GM19324 (cell line): ENCODE results near the gene UBE2G1.
A peak's percentile ranks its signal among the peaks of the same experiment; 100 is the strongest.

Experiments used
- ATAC-seq: cut with Tn5 transposase; IDR thresholded peaks from one replicate; pipeline ENCODE4 v1.9.1; 2021; ENCODE audit warnings: mild to moderate bottlenecking, moderate library complexity; ENCODE audit not compliant: unreplicated experiment, low FRiP score

UBE2G1 gene

GRCh38 chr17:4309897-4310296 lies 56.6 kb downstream of the UBE2G1 start:
- ATAC-seq, result no peak

- ATAC-seq, result no peak
Observed at GRCh38 chr17:4307179-4307930, 59.1 kb downstream of the UBE2G1 start.

- no peak for ATAC-seq
Observed at GRCh38 chr17:4305224-4305623, 61.3 kb downstream of the UBE2G1 start.

GRCh38 chr17:4304417-4305027 lies 62.0 kb downstream of the UBE2G1 start:
- ATAC-seq, result no peak

- ATAC-seq, result no peak
Observed at GRCh38 chr17:4301066-4301465, 65.4 kb downstream of the UBE2G1 start.

GRCh38 chr17:4297351-4297750 lies 69.1 kb downstream of the UBE2G1 start:
- ATAC-seq, result no peak

- ATAC-seq, result no peak
Observed at GRCh38 chr17:4295686-4296085, 70.8 kb downstream of the UBE2G1 start.

GRCh38 chr17:4293572-4293971 lies 72.9 kb downstream of the UBE2G1 start:
- no peak for ATAC-seq

GRCh38 chr17:4287710-4288109 lies 78.8 kb downstream of the UBE2G1 start:
- ATAC-seq, result no peak

GRCh38 chr17:4276514-4276913 lies 90.0 kb downstream of the UBE2G1 start:
- no peak for ATAC-seq

GRCh38 chr17:4272972-4273368 lies 93.5 kb downstream of the UBE2G1 start:
- no peak for ATAC-seq

GRCh38 chr17:4272213-4272971 lies 94.1 kb downstream of the UBE2G1 start:
- no peak for ATAC-seq

- ATAC-seq, result no peak
Observed at GRCh38 chr17:4270736-4271135, 95.7 kb downstream of the UBE2G1 start.

- no peak for ATAC-seq
Observed at GRCh38 chr17:4269915-4270314, 96.6 kb downstream of the UBE2G1 start.

- no peak for ATAC-seq
Observed at GRCh38 chr17:4267402-4267801, 99.1 kb downstream of the UBE2G1 start.

- ATAC-seq, result no peak
Observed at GRCh38 chr17:4266550-4266949, 99.9 kb downstream of the UBE2G1 start.

GRCh38 chr17:4263282-4264215 lies 102.9 kb downstream of the UBE2G1 start, which contains the start of gene ANKFY1:
ANKFY1 (minus strand) TSS chr17:4263979; CDS start chr17:4263941, 38 bp downstream.
- ATAC-seq, result peak; percentile 86

- no peak for ATAC-seq
Observed at GRCh38 chr17:4262703-4263102, 103.8 kb downstream of the UBE2G1 start.

GRCh38 chr17:4261452-4261851 lies 105.0 kb downstream of the UBE2G1 start:
- ATAC-seq, result no peak

- ATAC-seq, result no peak
Observed at GRCh38 chr17:4258867-4259266, 107.6 kb downstream of the UBE2G1 start.
